HG03354 (cell line): ENCODE measurements around the gene SULT2B1.

ENCODE experiments used
- ATAC-seq: cut with Tn5 transposase; IDR thresholded peaks from one replicate; pipeline ENCODE4 v1.9.1; 2021; ENCODE audit warnings: mild to moderate bottlenecking; ENCODE audit not compliant: unreplicated experiment, poor library complexity, severe bottlenecking

SULT2B1 gene

GRCh38 chr19:48615231-48616040 lies 63.5 kb downstream of the SULT2B1 start:
- ATAC-seq = no peak

GRCh38 chr19:48616041-48616436 lies 64.1 kb downstream of the SULT2B1 start:
- ATAC-seq = no peak

GRCh38 chr19:48616491-48617056 lies 64.6 kb downstream of the SULT2B1 start:
- ATAC-seq = no peak

GRCh38 chr19:48617146-48617937 lies 65.4 kb downstream of the SULT2B1 start:
- ATAC-seq = no peak

GRCh38 chr19:48618278-48618915 lies 66.4 kb downstream of the SULT2B1 start:
- ATAC-seq = no peak

- peak; percentile 84 for ATAC-seq
Measured at GRCh38 chr19:48618916-48619691, 67.1 kb downstream of the SULT2B1 start, which contains the start of the genes RPL18 and SPHK2. RPL18 (minus strand) TSS chr19:48619178; CDS start chr19:48619143, 35 bp downstream. SPHK2 (plus strand) TSS chr19:48619506; CDS start chr19:48620515, 1,009 bp downstream.

GRCh38 chr19:48619692-48620585 lies 68.0 kb downstream of the SULT2B1 start:
- ATAC-seq = no peak

- no peak for ATAC-seq
Measured at GRCh38 chr19:48623556-48624066, 71.6 kb downstream of the SULT2B1 start.

GRCh38 chr19:48624067-48624594 lies 72.2 kb downstream of the SULT2B1 start:
- peak; percentile 70 for ATAC-seq

- ATAC-seq = no peak
Measured at GRCh38 chr19:48624791-48625723, 73.1 kb downstream of the SULT2B1 start.

GRCh38 chr19:48625891-48626327 lies 73.9 kb downstream of the SULT2B1 start:
- no peak for ATAC-seq

- no peak for ATAC-seq
Measured at GRCh38 chr19:48627201-48627864, 75.4 kb downstream of the SULT2B1 start.

- no peak for ATAC-seq
Measured at GRCh38 chr19:48627865-48628314, 75.9 kb downstream of the SULT2B1 start.

- ATAC-seq = no peak
Measured at GRCh38 chr19:48628486-48629296, 76.7 kb downstream of the SULT2B1 start.

- no peak for ATAC-seq
Measured at GRCh38 chr19:48629297-48629598, 77.3 kb downstream of the SULT2B1 start.
